Measurements from ENCODE around the gene KRT71.

DNA sequence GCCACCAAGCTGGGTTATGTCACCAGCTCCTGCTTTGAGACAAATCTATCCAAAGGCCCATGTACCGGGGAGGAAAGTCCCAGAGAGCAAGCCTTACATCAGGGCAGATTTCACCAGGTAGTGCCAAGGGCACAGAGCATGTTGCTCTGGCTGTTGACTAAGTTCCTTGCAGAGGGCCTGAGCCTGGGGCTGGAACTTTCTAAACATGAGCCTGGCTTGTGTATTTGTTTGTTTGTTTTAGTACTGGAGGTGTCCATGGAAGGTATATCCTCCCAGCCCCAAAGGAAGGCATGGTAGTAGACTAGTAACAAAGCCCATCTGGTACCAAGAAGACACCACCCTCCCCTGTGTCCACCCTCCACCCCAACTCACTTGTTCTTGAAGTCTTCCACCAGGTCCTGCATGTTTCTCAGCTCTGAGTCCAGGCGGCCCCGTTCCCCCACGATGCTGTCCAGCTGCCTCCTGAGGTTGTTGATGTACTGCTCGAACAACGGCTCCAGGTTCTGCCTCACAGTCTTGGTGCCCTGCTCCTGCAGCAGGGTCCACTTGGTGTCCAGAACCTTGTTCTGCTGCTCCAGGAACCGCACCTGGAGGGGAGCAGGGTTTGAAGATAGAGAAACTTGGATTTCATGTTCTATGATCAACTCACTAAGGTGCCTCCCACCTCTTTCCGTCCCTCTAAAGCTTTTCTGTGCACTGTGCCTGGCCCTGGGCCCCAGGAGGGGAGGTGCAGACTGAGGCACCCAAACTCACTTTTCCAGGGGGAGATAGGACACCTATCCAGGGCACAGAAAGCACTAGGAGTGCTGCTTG is 34.2 kb downstream of the KRT71 start:
- no peak for TF ChIP-seq CTCF (IDR thresholded peaks at IDR 0.05)
- no peak for TF ChIP-seq POLR2AphosphoS5 (IDR thresholded peaks at IDR 0.05)
- TF ChIP-seq EP300 (IDR thresholded peaks at IDR 0.05): no peak

Measured in sigmoid colon (tissue), 4 donors.